SK-N-SH treated with all-trans-retinoic acid at 6 μM for 48 hours (cell line): Measurements from ENCODE around the gene NHS.

Experiments
- ATAC-seq: fragments of 200-7000 bp; cut with Tn5 transposase; 3 replicates; pipeline ENCODE4 v1.9.1; 2020; ENCODE audit warnings: mild to moderate bottlenecking, moderate library complexity
- ARNTL ChIP-seq: fragments of 450-650 bp; formaldehyde crosslinking; IDR thresholded peaks from 2 replicates; pipeline ENCODE4 v1.5.0; 2020; ENCODE audit warnings: low read depth, mild to moderate bottlenecking, moderate library complexity, borderline replicate concordance
- CSDC2 ChIP-seq: fragments of 250-450 bp; sonication (Bioruptor Pico); IDR thresholded peaks from 2 replicates; pipeline ENCODE4 v1.5.0; 2020; ENCODE audit warnings: mild to moderate bottlenecking, moderate library complexity
- CSRNP3 ChIP-seq: fragments of 250-450 bp; sonication (Bioruptor Pico); IDR thresholded peaks from 2 replicates; pipeline ENCODE4 v1.5.1; 2021; ENCODE audit warnings: mild to moderate bottlenecking, moderate library complexity
- GLIS3 ChIP-seq: fragments of 250-450 bp; sonication (Bioruptor Pico); IDR thresholded peaks from 2 replicates; pipeline ENCODE4 v1.5.0; 2020; ENCODE audit warnings: mild to moderate bottlenecking, moderate library complexity
- ISL1 ChIP-seq: fragments of 250-450 bp; sonication (Bioruptor Pico); IDR thresholded peaks from 2 replicates; pipeline ENCODE4 v2.1.2; 2022; ENCODE audit warnings: mild to moderate bottlenecking, moderate library complexity
- OSR1 ChIP-seq: fragments of 250-450 bp; sonication (Bioruptor Pico); IDR thresholded peaks from 2 replicates; pipeline ENCODE4 v1.8.0; 2022; ENCODE audit warnings: moderate library complexity, mild to moderate bottlenecking, inconsistent platforms
- PATZ1 ChIP-seq: fragments of 250-450 bp; sonication (Bioruptor Pico); IDR thresholded peaks from 2 replicates; pipeline ENCODE4 v1.8.0; 2020; ENCODE audit warnings: mild to moderate bottlenecking, moderate library complexity, borderline replicate concordance
- PPARA ChIP-seq: fragments of 250-450 bp; sonication (Bioruptor Pico); IDR thresholded peaks from 2 replicates; pipeline ENCODE4 v1.5.0; 2020; ENCODE audit warnings: mild to moderate bottlenecking, borderline replicate concordance
- RARB ChIP-seq: fragments of 250-450 bp; sonication (Bioruptor Pico); IDR thresholded peaks from 2 replicates; pipeline ENCODE4 v1.8.0; 2021; ENCODE audit warnings: mild to moderate bottlenecking, moderate library complexity
- TCF4 ChIP-seq: fragments of 250-450 bp; sonication (Bioruptor Pico); IDR thresholded peaks from 2 replicates; pipeline ENCODE4 v1.8.0; 2021; ENCODE audit warnings: mild to moderate bottlenecking, moderate library complexity, borderline replicate concordance
- TOX ChIP-seq: fragments of 250-450 bp; sonication (Bioruptor Pico); IDR thresholded peaks from 2 replicates; pipeline ENCODE4 v1.8.0; 2021; ENCODE audit warnings: mild to moderate bottlenecking, moderate library complexity, borderline replicate concordance
- ZC3H10 ChIP-seq: fragments of 250-450 bp; sonication (Bioruptor Pico); IDR thresholded peaks from 2 replicates; pipeline ENCODE4 v1.5.1; 2021; ENCODE audit warnings: mild to moderate bottlenecking, moderate library complexity
- ZFP3 ChIP-seq: fragments of 250-450 bp; sonication (Bioruptor Pico); IDR thresholded peaks from 2 replicates; pipeline ENCODE4 v1.5.0; 2020; ENCODE audit warnings: mild to moderate bottlenecking, moderate library complexity
- ZFP30 ChIP-seq: fragments of 450-650 bp; formaldehyde crosslinking; IDR thresholded peaks from 2 replicates; pipeline ENCODE4 v1.5.0; 2022; ENCODE audit warnings: mild to moderate bottlenecking, moderate library complexity
- ZNF565 ChIP-seq: fragments of 450-650 bp; formaldehyde crosslinking; conservative IDR thresholded peaks from 2 replicates; pipeline ENCODE4 v1.5.0; 2020; ENCODE audit warnings: low read depth, mild to moderate bottlenecking, moderate library complexity
- ZNF70 ChIP-seq: fragments of 450-650 bp; formaldehyde crosslinking; IDR thresholded peaks from 2 replicates; pipeline ENCODE4 v1.5.0; 2020; ENCODE audit warnings: mild to moderate bottlenecking, moderate library complexity
- ZNF8 ChIP-seq: fragments of 450-650 bp; formaldehyde crosslinking; IDR thresholded peaks from 2 replicates; pipeline ENCODE4 v1.5.0; 2020; ENCODE audit warnings: mild to moderate bottlenecking, moderate library complexity
- TF ChIP-seq, protein P1 (sequence below): fragments of 250-450 bp; sonication (Bioruptor Pico); IDR thresholded peaks from 2 replicates; pipeline ENCODE4 v1.5.1; 2020; ENCODE audit warnings: low read depth, mild to moderate bottlenecking, moderate library complexity
- TF ChIP-seq, protein P2 (sequence below): fragments of 250-450 bp; sonication (Bioruptor Pico); IDR thresholded peaks from 2 replicates; pipeline ENCODE4 v1.8.0; 2021; ENCODE audit warnings: low read depth, mild to moderate bottlenecking, moderate library complexity, borderline replicate concordance
- TF ChIP-seq, protein P3 (sequence below): fragments of 250-450 bp; sonication (Bioruptor Pico); IDR thresholded peaks from 2 replicates; pipeline ENCODE4 v1.5.0; 2020; ENCODE audit warnings: mild to moderate bottlenecking, moderate library complexity

NHS gene

DNA sequence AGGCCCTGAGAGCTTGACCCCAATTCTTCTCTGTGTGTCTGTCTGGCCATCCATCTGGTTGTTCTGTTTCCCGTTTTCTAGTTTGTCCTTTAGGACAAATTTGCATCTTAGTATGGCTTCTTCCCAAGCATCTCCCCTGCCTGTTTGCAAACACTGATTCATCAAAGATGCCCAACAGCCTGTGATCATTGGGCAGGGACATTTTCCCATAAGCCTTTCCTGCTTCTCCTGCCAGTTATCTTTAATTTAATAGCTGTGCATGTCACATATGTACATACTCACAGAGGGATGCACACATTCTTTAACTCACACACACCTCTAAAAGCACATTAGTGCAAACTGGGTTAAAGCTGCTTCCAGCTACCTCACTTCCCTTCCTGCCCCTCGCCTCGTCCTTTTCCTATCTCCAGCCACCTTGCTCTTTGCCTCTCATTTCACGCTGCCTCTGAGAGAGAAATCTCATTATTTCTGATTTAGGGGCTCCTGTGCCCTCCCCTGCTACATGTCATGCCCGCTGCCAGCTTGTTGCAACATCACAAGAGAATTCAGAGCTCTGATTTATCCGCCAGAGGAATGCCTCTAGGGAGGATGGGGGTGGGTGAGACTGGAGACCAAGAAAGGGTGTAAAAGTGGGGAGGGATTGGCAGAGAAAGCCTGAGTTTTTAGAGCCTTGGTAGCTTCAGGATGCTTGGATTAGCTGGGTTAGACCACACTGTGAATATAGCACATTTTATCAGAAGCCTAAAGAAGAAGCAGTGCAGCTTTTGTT lies 100.6 kb downstream of the NHS start:
- ATAC-seq: peak; percentile 57
- TF ChIP-seq, protein P1, sequence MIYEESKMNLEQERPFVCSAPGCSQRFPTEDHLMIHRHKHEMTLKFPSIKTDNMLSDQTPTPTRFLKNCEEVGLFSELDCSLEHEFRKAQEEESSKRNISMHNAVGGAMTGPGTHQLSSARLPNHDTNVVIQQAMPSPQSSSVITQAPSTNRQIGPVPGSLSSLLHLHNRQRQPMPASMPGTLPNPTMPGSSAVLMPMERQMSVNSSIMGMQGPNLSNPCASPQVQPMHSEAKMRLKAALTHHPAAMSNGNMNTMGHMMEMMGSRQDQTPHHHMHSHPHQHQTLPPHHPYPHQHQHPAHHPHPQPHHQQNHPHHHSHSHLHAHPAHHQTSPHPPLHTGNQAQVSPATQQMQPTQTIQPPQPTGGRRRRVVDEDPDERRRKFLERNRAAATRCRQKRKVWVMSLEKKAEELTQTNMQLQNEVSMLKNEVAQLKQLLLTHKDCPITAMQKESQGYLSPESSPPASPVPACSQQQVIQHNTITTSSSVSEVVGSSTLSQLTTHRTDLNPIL (CRISPR knock-in tag): no peak
- TF ChIP-seq TOX (no peak), ISL1 (no peak), ZFP3 (CRISPR knock-in tag) (no peak), ZFP30 (CRISPR knock-in tag) (no peak), ZNF565 (CRISPR knock-in tag) (no peak), OSR1 (CRISPR knock-in tag) (no peak), PPARA (CRISPR knock-in tag) (no peak), ZNF8 (CRISPR knock-in tag) (no peak), CSDC2 (CRISPR knock-in tag) (no peak), CSRNP3 (no peak), RARB (CRISPR knock-in tag) (no peak)
- TF ChIP-seq, protein P2, sequence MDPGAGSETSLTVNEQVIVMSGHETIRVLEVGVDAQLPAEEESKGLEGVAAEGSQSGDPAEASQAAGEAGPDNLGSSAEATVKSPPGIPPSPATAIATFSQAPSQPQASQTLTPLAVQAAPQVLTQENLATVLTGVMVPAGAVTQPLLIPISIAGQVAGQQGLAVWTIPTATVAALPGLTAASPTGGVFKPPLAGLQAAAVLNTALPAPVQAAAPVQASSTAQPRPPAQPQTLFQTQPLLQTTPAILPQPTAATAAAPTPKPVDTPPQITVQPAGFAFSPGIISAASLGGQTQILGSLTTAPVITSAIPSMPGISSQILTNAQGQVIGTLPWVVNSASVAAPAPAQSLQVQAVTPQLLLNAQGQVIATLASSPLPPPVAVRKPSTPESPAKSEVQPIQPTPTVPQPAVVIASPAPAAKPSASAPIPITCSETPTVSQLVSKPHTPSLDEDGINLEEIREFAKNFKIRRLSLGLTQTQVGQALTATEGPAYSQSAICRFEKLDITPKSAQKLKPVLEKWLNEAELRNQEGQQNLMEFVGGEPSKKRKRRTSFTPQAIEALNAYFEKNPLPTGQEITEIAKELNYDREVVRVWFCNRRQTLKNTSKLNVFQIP (CRISPR knock-in tag): no peak

- TF ChIP-seq OSR1 (CRISPR knock-in tag) (no peak), TCF4 (no peak), ZFP30 (CRISPR knock-in tag) (no peak), ZNF565 (CRISPR knock-in tag) (no peak), ZC3H10 (CRISPR knock-in tag) (no peak), ZNF70 (CRISPR knock-in tag) (no peak), PPARA (CRISPR knock-in tag) (no peak), TOX (no peak), ARNTL (CRISPR knock-in tag) (no peak), CSRNP3 (no peak), CSDC2 (CRISPR knock-in tag) (no peak), GLIS3 (CRISPR knock-in tag) (no peak), PATZ1 (CRISPR knock-in tag) (no peak)
- TF ChIP-seq, protein P2 (CRISPR knock-in tag): no peak
- TF ChIP-seq, protein P3, sequence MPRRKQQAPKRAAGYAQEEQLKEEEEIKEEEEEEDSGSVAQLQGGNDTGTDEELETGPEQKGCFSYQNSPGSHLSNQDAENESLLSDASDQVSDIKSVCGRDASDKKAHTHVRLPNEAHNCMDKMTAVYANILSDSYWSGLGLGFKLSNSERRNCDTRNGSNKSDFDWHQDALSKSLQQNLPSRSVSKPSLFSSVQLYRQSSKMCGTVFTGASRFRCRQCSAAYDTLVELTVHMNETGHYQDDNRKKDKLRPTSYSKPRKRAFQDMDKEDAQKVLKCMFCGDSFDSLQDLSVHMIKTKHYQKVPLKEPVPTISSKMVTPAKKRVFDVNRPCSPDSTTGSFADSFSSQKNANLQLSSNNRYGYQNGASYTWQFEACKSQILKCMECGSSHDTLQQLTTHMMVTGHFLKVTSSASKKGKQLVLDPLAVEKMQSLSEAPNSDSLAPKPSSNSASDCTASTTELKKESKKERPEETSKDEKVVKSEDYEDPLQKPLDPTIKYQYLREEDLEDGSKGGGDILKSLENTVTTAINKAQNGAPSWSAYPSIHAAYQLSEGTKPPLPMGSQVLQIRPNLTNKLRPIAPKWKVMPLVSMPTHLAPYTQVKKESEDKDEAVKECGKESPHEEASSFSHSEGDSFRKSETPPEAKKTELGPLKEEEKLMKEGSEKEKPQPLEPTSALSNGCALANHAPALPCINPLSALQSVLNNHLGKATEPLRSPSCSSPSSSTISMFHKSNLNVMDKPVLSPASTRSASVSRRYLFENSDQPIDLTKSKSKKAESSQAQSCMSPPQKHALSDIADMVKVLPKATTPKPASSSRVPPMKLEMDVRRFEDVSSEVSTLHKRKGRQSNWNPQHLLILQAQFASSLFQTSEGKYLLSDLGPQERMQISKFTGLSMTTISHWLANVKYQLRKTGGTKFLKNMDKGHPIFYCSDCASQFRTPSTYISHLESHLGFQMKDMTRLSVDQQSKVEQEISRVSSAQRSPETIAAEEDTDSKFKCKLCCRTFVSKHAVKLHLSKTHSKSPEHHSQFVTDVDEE (CRISPR knock-in tag): no peak
- TF ChIP-seq, all 23 proteins: peak for 0
Observed at GRCh38 chrX:17476411-17476810, 101.4 kb downstream of the NHS start.

More at GRCh38 chrX:17476411-17476810, 101.4 kb downstream of the NHS start:
- ATAC-seq: no peak
